KOPT-K1 (cell line): ENCODE measurements around the gene ELMO1.

ENCODE experiments used
- H3K27ac ChIP-seq: fragments of 200-600 bp; sonication (generic); 2 replicates; pipeline ENCODE4 v1.5.1; 2016; ENCODE audit warnings: antibody characterized with exemption, mild to moderate bottlenecking, low read depth, low read length; ENCODE audit not compliant: poor library complexity, severe bottlenecking
- H3K36me3 ChIP-seq: fragments of 200-600 bp; sonication (generic); 2 replicates; pipeline ENCODE4 v1.5.1; 2017; ENCODE audit warnings: antibody characterized with exemption, mild to moderate bottlenecking, low read length, moderate library complexity; ENCODE audit not compliant: insufficient read depth
- H3K9me3 ChIP-seq: fragments of 200-600 bp; sonication (generic); 2 replicates; pipeline ENCODE4 v1.5.1; 2017; ENCODE audit warnings: antibody characterized with exemption, low read length, mild to moderate bottlenecking; ENCODE audit not compliant: insufficient read depth, poor library complexity, severe bottlenecking

Gene ELMO1

DNA sequence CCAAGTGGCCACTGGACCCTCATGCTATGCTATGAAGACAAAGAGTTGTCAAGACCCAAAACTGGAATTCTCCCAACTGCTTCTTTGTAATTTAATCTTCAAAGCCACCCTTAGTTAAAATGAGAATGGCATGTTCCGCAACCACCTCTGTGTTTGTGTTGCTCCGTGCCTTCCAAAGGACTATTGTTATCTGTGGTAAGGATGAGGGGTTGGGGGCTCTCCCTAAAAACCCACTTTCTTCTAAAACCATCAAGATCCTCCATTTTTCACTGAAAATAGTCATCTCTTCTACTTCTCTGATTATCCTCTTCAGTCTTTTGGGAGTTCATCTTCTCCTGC lies 502.3 kb downstream of the ELMO1 start:
- peaks cover 13% of the 10 kb centered on the region; the same call in 1 of the 2 replicates for H3K36me3 ChIP-seq
- H3K27ac ChIP-seq: no peak overlapping the region
- no peaks in the 10 kb centered on the region for H3K9me3 ChIP-seq

DNA sequence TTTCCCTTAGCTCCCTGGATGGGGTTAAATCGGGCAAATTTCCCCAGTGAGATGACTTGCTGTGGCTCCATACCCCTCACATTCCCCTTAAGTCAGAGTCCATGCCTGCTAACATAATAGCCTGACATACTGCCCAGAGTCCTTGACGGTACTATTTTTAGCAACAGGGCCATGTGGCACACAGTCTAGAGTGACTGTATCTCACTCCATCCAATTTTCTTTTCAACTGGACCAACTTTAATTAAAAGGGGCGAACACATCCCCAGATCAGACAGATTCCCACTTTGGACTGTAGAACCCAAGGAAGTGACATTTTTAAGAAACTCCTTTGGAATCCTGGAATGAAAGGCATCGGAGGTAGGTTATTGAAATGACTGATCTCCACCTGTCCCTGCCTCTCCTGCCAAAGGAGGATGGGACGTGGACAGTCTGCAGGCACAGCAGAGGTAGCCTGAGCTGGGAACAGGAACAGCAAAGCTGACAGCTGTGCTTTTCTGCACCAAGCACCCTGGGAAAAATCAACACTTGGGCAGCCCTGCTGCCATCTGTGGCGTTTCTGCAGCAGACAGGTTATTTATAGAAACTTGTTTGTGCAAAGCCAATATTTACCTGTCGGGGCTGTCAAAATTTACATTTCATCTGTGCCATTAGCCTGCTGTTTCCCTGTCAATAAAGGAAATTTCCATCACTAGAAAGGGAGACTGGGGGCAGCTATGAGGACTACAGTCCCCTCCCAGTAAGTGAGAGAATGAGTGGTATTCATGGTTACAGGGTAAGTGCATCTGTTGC lies 502.9 kb downstream of the ELMO1 start:
- H3K9me3 ChIP-seq: no peaks in the 10 kb centered on the region
- H3K36me3 ChIP-seq: peaks cover 8% of the 10 kb centered on the region; the same call in 1 of the 2 replicates
- no peak overlapping the region for H3K27ac ChIP-seq

DNA sequence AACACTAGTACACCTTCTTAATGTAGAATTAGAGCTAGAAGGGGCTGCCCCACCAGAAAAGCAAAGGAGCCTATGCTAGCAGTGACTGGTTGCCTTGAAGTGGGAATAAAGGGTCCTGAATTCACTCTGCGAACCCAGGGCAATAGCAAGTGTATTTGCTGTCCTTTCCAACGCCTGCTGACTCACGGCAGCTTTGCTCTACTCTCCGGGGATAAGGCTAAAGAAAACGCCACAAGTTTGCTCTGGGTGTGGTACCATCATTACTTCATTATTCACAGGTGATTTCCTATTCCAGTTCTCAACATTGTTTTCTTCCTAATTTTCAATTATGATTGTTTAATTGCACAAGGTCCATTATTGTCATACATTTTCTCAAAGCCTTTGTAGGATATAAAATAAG lies 503.8 kb downstream of the ELMO1 start:
- Histone ChIP-seq H3K36me3 (peaks cover 7% of the 10 kb centered on the region; the same call in 1 of the 2 replicates), H3K27ac (no peak overlapping the region), H3K9me3 (no peaks in the 10 kb centered on the region)

DNA sequence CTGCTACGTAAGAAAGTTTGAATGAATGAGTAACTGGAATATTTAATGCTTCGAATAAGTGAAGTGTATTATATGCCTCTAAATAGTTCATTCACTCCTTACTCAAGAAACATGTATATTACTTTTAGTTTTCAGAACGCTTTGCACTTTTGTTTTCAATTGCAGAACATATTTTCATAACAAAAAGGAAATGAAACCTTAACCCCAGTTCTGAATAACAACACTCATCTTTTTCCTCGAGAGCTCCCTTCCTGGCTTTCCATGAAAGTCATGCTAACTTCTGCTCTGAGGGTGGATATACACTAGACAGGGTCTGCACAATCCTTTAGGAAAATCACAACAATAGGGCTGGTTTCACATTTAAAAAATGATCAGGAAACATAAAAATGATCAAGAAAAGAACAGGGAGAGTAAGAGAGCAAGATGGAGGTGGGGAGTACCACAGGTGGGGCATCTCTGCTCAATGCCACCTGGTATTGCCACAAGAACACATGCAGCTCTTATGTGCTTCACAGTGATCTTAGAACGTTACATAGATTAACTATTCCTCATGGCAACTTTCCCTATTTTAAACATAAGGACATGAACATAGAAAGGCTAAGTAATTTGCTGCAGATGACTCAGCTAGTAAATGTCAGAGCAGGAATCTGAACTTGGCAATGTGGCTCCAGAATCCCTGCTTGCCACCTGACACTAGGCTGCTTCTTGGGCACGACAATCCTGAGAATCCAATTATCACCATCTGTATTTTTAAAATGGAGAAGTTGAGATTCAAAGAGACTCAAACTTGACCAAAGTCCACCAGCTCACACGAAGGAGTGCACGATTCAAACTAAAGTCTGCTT lies 504.9 kb downstream of the ELMO1 start:
- Histone ChIP-seq H3K9me3 (no peaks in the 10 kb centered on the region), H3K27ac (no peak overlapping the region), H3K36me3 (peaks cover 7% of the 10 kb centered on the region; the same call in 1 of the 2 replicates)

DNA sequence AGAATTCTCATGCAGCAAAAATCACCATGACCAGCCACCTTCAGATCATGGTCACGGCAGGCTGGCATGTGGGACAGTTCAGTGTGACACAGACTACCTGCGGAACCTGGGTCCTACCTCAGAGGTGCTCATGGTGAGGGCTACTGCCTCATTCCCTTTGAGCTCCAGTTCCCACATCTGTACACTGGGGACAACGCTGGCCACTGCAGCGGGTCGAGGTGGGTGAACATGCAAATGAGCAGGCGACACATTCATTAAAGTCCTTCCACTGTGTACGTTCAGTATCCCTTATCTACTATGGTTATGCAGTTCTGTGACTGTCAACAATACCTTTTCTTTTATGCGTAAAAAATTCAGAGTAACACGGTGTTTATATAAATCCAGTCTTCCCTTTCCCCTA lies 505.7 kb downstream of the ELMO1 start:
- peaks cover 7% of the 10 kb centered on the region; the same call in 1 of the 2 replicates for H3K36me3 ChIP-seq
- H3K27ac ChIP-seq: no peak overlapping the region
- peaks cover 2% of the 10 kb centered on the region for H3K9me3 ChIP-seq

DNA sequence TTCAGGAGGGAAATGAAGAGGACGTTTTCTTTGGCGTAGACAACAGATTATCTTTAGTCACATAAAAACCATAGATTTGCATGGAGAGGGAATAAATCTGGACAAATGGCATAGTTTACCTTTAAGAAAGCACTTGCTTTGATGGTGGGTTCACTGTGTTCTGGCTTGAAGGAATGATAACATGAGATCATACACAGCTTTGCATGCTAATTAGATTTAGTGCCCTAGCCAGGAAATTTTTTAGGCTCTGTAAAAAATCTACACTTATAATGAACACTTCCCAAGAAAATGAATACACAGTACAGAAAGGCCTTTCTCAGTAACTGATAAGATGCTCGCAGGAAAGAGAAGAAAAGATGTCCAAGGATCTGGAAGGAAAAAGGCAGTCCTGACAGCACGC lies 506.1 kb downstream of the ELMO1 start:
- Histone ChIP-seq H3K36me3 (peaks cover 8% of the 10 kb centered on the region; the same call in 1 of the 2 replicates), H3K27ac (no peak overlapping the region), H3K9me3 (peaks cover 6% of the 10 kb centered on the region)

DNA sequence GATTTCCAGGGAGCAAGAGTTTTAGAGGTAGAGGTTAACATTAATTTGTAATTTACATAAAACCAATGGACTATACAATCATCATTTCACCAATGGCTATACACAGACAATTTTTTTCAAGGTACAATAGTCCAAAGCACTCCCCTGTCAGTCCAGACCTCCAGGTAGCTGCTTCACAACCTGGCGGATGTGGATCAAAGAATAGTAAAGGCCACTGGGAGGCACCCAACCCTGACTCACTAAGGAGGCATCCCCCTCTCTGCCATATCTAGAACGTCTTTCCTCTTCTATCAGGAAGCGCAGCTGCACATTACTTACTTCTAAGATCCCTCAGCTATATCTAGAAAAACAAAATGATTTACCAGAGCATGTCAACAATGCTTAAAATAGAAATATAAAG lies 506.6 kb downstream of the ELMO1 start:
- Histone ChIP-seq H3K9me3 (peaks cover 11% of the 10 kb centered on the region), H3K36me3 (peaks cover 13% of the 10 kb centered on the region; the same call in 1 of the 2 replicates), H3K27ac (no peak overlapping the region)

DNA sequence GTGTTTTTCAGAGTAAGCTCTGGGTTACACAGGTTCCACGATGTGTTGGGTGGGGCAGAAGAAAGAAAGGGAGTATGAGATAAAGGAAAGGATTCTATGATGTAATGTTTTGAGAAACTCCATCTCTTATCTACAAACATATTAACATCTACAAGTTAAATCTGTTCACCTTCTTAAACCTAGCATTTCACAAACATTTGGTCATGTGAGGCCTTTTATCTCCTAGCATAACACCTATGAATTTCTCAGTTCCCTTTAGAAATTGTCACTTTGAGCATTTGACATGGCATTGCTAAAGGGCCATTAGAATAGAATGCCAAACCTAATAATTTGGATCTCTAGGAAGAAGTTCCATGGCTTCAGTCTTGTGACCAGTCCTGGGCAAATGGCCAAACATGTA lies 507.3 kb downstream of the ELMO1 start:
- peaks cover 14% of the 10 kb centered on the region for H3K9me3 ChIP-seq
- H3K36me3 ChIP-seq: peaks cover 15% of the 10 kb centered on the region; the same call in 1 of the 2 replicates
- H3K27ac ChIP-seq: no peak overlapping the region

DNA sequence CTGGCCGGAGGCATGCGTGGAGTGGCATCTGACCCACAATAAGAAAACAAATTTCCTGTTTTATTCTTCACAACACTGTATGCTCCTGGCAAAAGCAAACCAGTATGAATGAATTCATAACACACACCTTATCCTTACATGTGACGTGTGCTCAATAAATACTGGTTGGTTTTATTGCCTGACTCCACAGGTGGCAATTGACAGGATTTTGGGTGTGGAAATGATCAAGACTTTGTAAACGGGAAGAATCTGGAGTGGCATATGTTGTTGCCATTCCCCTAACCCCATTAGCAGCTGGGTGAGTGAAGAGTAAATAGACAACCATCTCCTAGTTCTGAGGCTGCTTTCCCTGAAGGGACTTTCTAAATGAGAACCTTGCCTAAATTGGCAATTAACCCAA lies 508.8 kb downstream of the ELMO1 start:
- Histone ChIP-seq H3K27ac (no peak overlapping the region), H3K36me3 (peaks cover 21% of the 10 kb centered on the region; the same call in 1 of the 2 replicates), H3K9me3 (peaks cover 14% of the 10 kb centered on the region)

DNA sequence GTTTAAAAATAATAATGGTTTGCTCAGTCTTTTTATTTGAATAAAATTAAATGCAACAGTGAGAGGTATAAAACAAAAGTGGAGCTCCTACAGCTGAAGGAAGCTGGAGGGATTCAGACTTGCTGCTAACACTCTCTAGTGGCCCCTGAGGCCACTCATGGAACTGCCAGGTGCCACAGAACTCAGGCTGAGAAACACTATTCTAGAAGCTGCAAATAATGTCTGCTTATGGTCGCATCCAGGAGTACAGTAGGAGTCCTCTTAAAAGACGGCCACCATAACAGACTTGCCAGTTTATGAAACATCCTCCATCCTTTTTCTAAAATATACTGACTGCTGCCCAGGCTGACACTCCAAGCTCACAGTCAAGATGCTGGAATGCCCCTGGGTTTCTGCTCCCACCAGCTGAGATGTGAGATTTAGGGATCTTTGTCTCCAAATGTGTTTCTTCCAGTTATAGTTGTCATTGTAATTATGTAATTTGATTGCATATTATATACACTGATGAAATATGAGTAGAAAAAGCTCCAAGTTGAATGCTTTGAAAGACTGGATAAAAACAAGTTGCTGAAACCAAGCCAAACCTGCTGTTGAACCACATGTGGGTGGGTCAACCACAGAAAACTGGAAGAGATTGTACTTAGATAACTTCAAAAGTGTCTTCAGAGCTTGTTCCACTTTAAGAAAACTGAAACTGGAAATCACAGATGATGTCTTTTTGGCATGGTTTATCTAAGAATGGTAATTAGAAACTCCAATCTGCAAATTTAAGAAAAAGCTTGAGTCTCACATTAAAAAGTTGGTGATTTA lies 510.7 kb downstream of the ELMO1 start:
- Histone ChIP-seq H3K27ac (no peak overlapping the region), H3K36me3 (peaks cover 20% of the 10 kb centered on the region; the same call in 1 of the 2 replicates), H3K9me3 (peaks cover 14% of the 10 kb centered on the region)

DNA sequence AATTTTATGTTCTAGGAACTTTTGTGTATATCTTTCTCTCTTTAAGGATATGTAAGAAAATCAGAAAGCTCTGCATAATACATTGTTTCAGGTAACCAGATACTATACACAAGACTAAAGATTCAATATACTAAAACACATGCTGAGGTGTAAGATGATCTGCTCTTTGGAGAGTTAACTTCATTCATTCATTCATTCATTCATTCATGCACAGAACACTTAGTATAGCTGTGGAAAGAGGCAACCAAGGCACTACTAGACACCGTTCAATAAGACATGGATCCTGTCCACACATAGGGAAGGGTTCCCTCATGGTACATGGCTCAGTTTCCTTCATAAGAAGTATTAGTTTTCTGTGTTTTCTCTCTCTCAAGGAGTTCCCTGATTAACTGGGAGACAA lies 516.8 kb downstream of the ELMO1 start:
- peaks cover 8% of the 10 kb centered on the region; the same call in 1 of the 2 replicates for H3K36me3 ChIP-seq
- peaks cover 1% of the 10 kb centered on the region for H3K9me3 ChIP-seq

DNA sequence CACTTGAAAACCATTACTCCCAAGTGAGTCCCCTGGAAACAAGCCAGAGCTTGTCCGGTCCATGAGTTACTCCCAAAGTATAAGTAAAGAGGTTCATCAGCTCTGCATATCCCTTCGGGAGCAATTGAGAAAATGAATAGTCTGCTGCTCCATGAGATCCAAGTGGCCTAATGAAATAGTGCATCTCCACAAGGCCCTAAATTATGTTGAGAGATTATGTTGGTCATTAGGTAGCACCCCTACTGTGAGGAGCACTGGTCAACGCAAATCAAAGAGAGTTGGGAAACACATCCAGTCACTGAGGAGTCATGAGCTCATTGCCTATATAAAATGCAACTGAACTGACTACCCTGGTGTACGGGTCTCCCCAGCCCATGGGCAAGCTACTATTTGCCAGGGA lies 518.9 kb downstream of the ELMO1 start:
- H3K27ac ChIP-seq: no peak overlapping the region
- no peaks in the 10 kb centered on the region; the same call in 1 of the 2 replicates for H3K36me3 ChIP-seq
- H3K9me3 ChIP-seq: no peaks in the 10 kb centered on the region

More for the DNA sequence above, 516.8 kb downstream of the ELMO1 start:
- no peak overlapping the region for H3K27ac ChIP-seq

DNA sequence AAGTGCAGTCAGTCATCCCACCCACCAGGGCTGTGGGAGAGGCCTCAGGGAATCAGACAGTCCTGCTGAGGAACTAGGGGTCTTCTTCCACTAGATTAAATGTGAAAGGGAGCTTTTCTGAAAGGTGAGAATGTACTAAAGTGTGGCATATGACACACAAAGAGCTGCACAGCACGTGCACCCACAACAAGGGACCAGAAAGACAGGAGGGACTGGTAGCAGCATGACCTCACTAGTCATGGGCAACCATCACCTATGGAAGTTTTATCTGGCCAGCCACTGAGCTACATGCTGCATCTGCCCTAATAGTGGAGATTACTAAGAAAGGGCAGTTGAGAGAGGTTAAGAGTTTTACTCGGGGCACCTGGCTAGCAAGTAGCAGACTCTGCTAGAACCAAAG lies 519.9 kb downstream of the ELMO1 start:
- Histone ChIP-seq H3K9me3 (no peaks in the 10 kb centered on the region), H3K36me3 (no peaks in the 10 kb centered on the region; the same call in 1 of the 2 replicates), H3K27ac (no peak overlapping the region)

DNA sequence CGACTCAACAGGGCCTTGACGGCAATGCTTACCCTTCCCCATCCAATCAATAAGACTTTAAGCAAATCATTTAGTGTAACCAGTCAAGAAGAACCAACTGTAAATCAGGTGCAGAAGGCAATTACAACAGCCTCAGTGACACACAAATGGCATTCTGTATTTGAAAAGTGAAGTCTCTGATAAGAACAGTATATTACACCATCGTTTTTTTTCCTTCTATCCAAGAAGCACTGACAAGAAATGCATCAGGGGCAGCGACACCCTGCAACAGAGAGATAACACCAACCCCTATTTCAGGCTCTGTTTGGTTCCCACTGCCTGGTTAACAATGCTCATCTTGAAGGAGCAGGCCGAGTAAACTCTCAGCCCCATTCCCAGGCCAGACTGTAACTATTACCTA lies 520.4 kb downstream of the ELMO1 start:
- Histone ChIP-seq H3K9me3 (no peaks in the 10 kb centered on the region), H3K27ac (no peak overlapping the region), H3K36me3 (no peaks in the 10 kb centered on the region; the same call in 1 of the 2 replicates)

DNA sequence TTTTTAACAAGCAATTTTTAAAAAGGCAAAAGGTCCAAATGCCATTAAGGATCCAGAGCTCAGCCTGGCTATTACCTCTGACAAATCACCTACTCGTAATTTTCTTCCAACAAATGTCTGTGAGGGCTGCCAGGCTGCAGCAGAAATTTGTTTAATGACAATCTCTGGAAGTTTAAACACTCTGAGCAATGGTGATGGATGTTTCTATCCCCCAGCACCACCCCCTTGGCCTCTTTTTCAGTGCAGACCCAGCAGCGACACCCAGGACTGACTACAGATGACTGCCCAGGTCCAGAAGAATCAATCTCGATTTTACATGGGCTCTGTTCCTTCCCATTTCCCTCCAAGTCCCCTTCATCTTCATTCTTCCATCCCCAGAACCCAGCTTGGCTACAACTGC lies 523.0 kb downstream of the ELMO1 start:
- Histone ChIP-seq H3K36me3 (no peaks in the 10 kb centered on the region; the same call in 1 of the 2 replicates), H3K27ac (no peak overlapping the region), H3K9me3 (no peaks in the 10 kb centered on the region)
